CD4-positive, alpha-beta T cell treated with Interleukin-4 for 1 hour (primary cell): ENCODE data around the gene RAB4A.

Source experiments
- DNase-seq, 2 donors: peaks; one replicate each; pipeline ENCODE4 v3.0.0-alpha.2; 2020 to 2022

Gene RAB4A

DNA sequence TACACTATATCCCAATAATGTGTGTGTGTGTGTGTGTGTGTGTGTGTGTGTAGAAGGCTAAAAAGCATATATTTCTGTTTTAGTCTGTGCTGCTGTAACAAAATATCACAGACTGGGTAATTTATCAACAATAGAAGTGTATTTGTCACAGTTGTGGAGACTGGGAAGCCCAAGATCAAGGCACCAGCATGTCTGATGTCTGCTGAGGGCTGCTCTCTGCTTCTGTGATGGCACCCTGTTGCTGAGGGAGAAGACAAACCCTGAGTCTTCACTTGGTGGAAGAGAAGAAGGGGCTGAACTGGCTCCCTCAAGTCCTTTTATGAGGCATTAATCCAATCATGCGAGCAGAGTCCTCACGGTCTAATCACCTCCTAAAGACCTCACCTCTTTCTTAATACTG, 23.0 kb upstream of the RAB4A start:
- no peak for DNase-seq

GRCh38 chr1:229248821-229249817, 21.8 kb upstream of the RAB4A start:
- no peak for DNase-seq

- DNase-seq, result peak in 1 of 2 donors; percentile 26
Observed at GRCh38 chr1:229249854-229250644, 20.9 kb upstream of the RAB4A start.

GRCh38 chr1:229251185-229251584, 19.7 kb upstream of the RAB4A start:
- no peak for DNase-seq

DNA sequence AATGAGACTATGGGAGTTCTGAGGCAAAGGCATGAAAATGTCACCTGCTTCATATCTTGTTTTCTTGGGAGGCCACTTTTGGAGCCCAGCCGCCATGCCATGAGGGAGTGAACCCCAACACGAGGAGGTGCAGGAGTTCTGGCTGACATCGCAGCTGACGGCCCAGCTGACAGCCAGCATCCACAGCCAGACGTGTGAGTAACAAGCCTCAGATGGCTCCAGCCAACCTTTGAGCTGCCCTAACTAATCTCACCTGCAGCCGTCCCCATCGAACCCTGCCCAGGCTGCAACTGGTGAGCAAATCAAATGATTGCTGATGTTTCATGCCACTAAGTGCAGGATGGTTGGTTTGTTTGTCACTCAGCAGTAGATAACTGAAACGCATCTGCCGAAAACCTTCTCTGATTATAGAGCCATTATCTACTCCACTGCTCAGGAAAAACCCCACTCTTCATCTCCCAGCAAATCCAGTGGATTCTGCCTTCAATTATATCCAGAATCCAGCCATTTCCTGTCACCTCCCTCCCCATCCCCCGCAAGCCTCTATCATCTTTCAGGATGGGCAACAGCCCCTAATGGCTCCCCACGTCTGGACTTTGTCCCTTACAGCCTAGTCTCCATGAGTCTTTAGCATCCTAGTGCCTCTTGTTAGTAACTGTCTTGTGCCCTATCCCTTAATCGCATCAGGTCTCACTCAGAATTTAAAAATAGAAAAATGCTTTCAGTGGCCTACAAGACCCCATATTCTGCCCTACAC, 18.5 kb upstream of the RAB4A start:
- no peak for DNase-seq

- DNase-seq, result peak in 1 of 2 donors; percentile 78
Observed at GRCh38 chr1:229253151-229253974, 17.5 kb upstream of the RAB4A start.

DNA sequence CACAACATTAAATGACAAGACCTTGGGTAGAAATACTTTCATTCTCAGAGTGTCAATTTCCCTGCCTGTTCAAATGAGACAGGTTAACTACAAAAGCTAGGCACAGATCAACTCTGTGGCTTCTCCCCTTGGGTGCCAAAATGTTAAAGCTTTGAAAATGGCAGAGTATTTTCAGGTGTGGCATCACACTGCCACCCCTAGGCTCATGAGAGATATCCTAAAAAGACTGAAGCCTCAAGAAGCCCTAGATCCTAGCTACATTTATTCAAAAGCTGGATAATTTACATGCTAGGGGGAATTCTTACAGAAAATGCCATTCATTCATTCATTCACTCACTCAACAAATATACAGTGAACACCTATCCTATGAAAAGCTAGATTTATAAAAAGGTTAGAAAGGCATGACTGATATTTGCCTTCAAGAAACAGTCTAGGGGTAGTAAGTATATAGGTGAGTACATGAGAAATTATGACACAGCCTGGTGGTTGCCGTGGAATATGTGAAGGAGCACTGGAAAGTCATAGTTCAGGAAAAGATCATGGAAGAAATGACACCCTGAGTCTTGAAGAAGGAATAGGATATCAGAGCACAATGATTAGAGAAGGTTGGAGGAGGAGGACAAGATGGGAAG, 15.9 kb upstream of the RAB4A start:
- DNase-seq, result peak; percentile 34 to 61

DNA sequence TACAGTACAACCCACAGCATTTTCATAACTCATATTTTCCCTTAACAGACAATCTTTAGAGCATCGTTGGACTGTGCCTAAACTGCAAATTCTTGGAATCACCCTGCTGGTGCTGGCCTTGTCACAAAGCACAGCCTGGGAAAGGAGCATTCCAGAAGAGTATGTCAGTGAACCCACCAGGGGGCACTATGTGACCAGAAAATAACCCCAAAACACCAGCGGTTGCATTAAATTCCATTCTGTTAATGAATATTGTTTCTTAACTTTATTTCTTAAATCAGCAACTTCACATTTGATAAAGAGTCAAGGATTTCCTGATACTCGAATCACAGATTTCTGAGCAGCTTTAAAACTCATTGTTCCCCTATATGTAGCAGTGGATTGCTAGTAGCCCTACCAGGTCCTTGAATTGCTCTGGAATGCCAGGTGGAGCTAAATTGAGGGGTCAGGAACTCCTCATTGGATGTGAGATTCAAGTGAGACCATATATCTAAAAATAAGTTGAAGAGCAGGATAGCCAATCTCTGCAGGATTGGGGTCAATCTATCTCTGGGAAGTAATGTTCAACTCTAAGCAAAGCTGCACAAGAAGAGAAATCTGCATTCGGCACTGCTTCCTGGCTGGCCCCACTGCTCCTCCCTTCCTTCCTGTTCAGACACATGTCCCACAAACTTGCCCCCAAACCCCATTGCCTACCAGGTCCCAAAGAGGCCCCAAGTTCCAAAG, 12.7 kb upstream of the RAB4A start:
- peak; percentile 67 to 77 for DNase-seq

DNA sequence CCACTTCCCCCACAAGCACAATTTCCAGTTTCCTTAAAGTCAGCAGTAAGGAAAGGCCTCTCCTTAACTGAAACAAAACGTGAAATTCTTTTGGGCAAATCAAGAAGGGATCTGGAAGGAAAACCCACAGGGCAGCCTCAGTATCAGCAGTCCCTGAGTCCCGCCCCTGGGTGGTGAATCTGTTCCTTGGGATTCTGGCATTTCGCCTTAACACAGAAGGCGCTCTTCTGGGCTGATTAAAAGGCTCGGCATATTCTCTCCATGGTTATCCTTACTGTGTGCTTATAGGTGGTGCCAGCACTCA, 12.2 kb upstream of the RAB4A start:
- DNase-seq, result no peak

DNA sequence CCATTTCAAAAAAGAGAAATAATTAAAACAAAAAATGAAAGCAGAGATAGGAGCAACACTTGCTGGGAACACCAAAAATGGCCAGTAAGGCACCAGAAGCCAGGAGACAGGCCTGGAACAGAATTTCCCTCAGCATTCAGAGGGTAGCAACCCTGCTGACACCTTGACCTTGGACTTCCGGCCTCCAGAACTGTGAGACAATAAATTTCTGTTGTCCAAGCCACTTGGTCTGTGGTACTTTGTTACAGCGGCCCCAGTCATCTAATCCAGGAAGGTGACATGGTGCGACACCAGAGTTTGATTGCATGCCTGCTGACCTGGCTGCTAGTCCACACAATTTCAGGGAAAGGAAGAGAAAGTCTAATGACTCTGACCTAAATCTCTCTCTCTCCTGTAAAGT, 10.6 kb upstream of the RAB4A start:
- no peak for DNase-seq

DNA sequence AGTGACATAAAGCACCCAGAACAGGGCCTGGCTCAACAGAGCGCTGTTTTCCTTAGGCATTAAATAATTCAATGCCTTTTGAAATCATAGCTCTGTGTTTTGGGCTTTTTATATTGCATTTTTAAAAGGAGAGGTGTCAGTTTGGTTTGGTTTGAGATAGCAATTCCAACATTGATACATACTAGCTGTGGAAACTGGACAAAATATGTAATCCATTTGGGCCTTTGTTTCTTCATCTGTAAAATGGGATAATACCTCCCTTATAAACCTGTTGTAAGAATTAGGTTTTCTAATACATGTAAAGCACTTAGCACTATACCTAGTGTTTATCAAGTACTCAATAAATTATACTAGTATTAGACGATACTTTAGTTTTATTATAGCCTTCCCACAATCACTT, 8.7 kb upstream of the RAB4A start:
- no peak for DNase-seq

DNA sequence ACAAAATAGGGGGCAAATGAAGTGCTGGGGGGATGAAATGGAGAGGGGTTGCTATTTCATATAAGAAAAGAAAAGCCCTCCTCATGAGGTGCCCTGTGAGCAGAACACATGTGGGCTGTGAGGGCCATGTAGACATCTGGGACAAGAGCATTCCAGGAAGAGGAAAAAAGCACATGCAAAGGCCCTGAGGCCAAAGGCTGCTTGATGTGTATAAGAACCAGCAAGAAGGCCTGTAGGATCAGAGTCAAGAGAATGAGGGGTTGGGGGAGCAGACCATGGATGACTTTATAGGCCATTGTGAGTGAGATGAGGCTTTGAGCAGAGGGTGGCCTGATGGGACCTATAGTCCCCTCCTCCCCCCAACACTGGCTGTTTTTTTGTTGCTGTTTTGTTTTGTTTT, 7.7 kb upstream of the RAB4A start:
- DNase-seq, result no peak

DNA sequence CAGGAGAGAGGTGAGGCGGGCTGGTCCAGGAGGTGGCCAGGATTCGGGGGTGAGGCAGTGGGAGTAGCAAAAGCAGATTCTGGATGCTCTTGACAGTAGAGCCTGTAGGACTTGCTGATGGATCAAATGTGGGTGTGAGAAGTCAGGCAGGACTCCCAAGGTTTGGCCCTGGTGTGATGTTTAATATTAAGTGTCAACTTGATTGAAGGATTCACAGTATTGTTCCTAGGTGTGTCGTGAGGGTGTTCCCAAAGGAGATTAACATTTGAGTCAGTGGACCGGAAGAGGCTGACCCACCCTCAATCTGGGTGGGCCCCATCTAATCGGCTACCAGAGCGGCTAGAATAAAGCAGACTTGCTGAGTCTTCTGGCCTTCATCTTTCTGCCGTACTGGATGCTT, 6.8 kb upstream of the RAB4A start:
- DNase-seq, result no peak

- DNase-seq, result no peak
Observed at GRCh38 chr1:229264487-229264886, 6.4 kb upstream of the RAB4A start.

DNA sequence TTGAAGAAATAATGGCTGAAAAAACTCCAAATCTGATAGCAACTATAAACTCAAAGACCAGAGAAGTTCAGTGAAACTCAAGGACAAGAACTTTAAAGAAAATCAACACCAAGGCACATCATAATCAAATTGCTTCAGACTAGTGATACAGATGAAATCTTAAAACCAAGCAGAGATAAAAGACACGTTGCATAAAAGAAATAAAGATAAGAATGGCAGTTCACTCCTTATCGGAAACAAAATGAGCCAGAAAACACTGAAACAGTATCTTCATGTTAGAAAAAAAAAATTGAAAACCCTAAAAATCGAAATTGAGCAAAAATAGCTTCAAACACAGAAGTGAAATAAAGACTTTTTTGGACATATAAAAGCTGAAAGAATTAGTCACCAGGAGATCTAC, 4.6 kb upstream of the RAB4A start:
- DNase-seq, result no peak

- DNase-seq, result no peak
Observed at GRCh38 chr1:229266832-229267500, 3.9 kb upstream of the RAB4A start.

DNA sequence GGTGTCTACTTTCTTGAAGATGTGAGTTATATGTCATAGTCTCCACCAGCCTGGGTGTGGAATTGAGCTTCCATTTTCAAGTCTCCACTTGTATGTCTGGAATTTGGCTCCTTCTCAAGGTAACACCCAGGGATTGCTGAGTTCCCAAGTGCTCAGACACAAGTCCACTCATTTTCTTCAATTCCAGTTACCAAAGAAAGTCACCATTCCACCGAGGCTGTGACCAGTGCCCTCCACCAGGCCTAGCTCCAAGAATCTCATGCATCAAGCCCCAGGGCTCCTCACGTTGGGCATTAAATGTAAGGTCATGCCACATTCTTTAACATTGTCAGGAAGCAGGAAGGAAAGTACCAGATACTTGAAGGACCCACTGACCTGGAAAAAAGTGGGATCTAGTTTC, 2.4 kb upstream of the RAB4A start:
- no peak for DNase-seq

DNA sequence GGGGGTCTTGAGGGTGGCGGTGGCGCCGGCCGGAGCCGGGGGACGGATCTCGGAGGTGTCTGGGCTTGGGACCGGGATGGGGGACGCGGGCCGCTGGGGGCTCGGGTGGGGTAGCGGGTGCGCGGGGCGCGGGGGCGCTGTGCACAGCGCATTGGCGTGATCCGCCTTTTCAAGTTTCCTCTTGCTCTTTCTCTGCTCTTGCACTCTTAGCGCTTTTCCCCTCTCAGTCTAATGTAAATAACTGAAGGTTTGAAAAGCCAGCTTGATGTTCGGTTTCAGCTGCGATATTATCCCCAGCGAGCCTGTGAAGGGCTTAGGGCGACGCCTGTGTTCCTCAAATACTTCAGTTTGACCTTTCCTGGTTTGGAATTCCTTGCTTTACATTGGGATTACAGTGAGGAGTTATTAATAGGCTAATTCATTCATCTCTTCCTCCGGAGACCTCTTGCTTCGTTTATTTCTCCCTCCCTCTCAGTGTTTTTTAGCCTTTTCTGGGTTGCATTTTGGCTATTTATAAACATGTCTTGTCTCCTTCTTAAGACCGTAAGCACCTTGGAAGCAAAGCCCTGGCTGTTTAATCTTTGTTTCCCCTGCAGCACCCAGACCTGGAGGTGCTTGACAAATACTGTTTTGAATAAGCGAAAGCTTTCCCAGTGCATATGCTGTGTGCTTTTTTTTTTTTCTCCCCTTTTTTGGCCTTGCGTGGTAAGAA, 693 bp downstream of the RAB4A start:
- DNase-seq, result peak; percentile 43 to 47

DNA sequence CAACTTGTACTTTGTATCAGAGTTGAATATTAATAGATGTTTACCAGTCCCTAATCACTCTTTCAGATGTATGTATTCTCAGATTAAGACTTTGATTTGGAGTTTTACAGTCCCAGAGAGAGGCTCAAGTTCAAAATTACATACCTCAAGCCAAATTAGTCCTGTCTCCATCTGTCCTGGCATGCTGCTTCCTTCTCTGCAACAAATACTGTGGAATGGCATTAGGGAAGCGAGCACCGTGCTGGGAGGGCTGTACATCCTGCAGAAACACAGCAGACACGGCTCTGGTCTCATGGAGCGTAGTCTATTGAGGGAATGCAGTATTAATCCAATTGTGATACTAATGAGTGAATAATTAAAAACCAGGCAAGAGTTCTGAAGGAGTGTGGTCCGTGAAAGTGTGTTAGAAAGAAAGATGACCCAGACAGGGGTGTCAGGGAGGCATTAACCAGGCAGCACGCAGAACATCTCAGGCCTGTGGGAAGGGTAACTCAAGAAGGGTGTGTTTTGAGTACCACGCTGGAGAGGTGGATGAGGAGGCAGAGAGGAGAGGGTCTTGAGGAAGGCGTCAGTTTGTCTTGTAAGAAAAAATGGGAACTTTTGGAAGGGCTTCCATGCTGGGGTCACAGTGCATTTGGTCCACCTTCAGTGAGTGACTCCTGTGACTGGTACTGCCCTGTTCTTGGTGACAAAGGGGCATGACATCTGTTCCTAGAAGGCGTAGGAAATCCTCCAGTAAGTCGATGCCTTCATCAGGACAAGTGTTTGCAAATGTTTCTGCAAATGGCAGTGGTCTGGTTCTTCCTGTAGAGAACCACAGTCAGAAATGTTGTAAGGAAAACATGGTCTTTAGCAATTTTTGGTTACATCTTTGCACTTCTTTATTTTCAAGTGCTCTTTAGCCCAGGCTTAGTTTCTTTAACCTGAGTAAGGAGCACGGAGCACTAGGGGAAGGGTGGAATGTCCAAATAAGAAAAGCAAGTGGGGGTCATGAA, 1.6 kb downstream of the RAB4A start:
- DNase-seq, result no peak
